Measurements from ENCODE around the gene CCDC68.

CCDC68 gene

GRCh38 chr18:54911551-54911950, 47.7 kb downstream of the CCDC68 start:
- no peak for DNase-seq

GRCh38 chr18:54910161-54910919, 48.9 kb downstream of the CCDC68 start:
- DNase-seq = no peak

GRCh38 chr18:54909538-54909937, 49.7 kb downstream of the CCDC68 start:
- no peak for DNase-seq

GRCh38 chr18:54906331-54907185, 52.7 kb downstream of the CCDC68 start:
- no peak for DNase-seq

- no peak for DNase-seq
These were observed 53.6 kb downstream of the CCDC68 start for GRCh38 chr18:54905629-54906028.

- DNase-seq = no peak
These were observed 54.7 kb downstream of the CCDC68 start for GRCh38 chr18:54904581-54904980.

- DNase-seq = no peak
These were observed 59.0 kb downstream of the CCDC68 start for GRCh38 chr18:54900290-54900689.

- DNase-seq = no peak
These were observed 59.8 kb downstream of the CCDC68 start for GRCh38 chr18:54899500-54899899.

GRCh38 chr18:54888933-54889332, 70.3 kb downstream of the CCDC68 start:
- no peak for DNase-seq

- DNase-seq = no peak
These were observed 70.9 kb downstream of the CCDC68 start for GRCh38 chr18:54888378-54888777.

- DNase-seq = no peak
These were observed 75.3 kb downstream of the CCDC68 start for GRCh38 chr18:54883816-54884604.

GRCh38 chr18:54882318-54882717, 76.9 kb downstream of the CCDC68 start:
- DNase-seq = no peak

- no peak for DNase-seq
These were observed 78.0 kb downstream of the CCDC68 start for GRCh38 chr18:54881229-54881768.

GRCh38 chr18:54880395-54881105, 78.7 kb downstream of the CCDC68 start:
- no peak for DNase-seq

- no peak for DNase-seq
These were observed 79.6 kb downstream of the CCDC68 start for GRCh38 chr18:54879691-54880090.

GRCh38 chr18:54878659-54879358, 80.5 kb downstream of the CCDC68 start:
- no peak for DNase-seq

- no peak for DNase-seq
These were observed 81.1 kb downstream of the CCDC68 start for GRCh38 chr18:54878159-54878622.

GRCh38 chr18:54877076-54877475, 82.2 kb downstream of the CCDC68 start:
- DNase-seq = no peak

- no peak for DNase-seq
These were observed 84.2 kb downstream of the CCDC68 start for GRCh38 chr18:54875063-54875462.

GRCh38 chr18:54873884-54874255, 85.4 kb downstream of the CCDC68 start:
- no peak for DNase-seq

GRCh38 chr18:54872681-54873080, 86.6 kb downstream of the CCDC68 start:
- DNase-seq = no peak

GRCh38 chr18:54871231-54871630, 88.0 kb downstream of the CCDC68 start:
- no peak for DNase-seq

Measured in stimulated activated naive CD4-positive, alpha-beta T cell (primary cell).